ENCODE results near the gene SLC4A4.
"Not testable (repeated sequence)": the region's sequence is repeated elsewhere in the genome, so short reads cannot be mapped to it uniquely, and the experiment has no call there.

Gene SLC4A4

DNA sequence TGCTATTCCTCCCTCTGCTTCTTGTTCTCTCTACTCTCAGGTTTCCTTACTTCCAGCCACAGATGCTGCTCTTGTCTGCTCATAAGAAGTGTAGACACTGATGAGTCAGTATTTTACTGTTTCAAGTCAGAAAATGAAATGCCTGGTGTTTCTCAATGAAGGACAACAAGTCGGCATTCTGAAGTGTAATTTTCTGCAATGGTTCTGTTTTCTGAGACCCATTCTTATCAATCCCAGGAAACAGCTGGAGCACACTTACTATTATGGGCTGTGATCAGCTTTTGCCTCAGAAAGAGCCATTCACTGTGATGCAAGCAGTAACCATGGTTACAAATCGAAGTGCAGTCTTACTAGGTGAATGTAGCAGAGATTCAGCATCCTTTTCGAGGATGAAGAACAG, 42.0 kb downstream of the SLC4A4 start:
- no peaks in the 10 kb centered on the region for H3K27me3 Mint-ChIP-seq
- H3K27ac Mint-ChIP-seq: no peak overlapping the region
- no peak overlapping the region for H3K4me3 Mint-ChIP-seq
- ATAC-seq: no peak
- H3K36me3 Mint-ChIP-seq: no peaks in the 10 kb centered on the region
- H3K4me1 Mint-ChIP-seq: no peaks in the 10 kb centered on the region
- H3K9me3 Mint-ChIP-seq: no peaks in the 10 kb centered on the region

GRCh38 chr4:71382125-71382899, 43.5 kb downstream of the SLC4A4 start:
- Mint-ChIP-seq H3K27me3 (no peaks in the 10 kb centered on the region), H3K4me3 (no peak overlapping the region), H3K27ac (no peak overlapping the region), H3K36me3 (no peaks in the 10 kb centered on the region), H3K4me1 (no peaks in the 10 kb centered on the region), H3K9me3 (no peaks in the 10 kb centered on the region)
- no peak for ATAC-seq

DNA sequence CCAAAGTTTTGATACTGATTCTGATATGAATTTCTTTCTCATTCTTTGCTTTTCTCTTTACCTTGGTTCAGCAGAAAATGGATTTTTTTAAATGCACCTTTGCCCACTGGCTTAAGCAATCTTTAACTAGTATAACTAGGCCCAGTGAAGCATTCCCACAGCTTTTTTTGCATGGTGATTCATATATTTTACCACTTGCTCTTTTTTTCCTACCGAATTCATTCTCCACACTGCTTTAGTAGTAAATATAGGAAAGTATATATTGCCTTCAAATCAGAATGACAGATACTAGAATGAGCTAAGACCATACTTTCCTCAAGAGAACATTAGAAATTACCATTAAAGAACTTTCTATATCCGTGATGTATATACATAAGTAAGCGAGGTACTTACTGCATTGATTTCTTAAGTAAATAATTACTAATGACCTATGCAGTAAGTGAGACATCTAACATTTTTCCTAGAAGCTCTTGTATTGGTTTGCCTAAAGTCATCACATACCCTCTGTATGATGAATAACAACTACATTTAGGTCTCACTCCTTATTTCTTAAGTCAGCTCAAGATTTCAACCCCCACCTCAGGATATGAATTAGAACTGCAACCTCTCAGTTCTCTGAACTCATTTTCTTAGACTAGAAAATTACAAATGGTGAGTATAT, 44.2 kb downstream of the SLC4A4 start:
- no peaks in the 10 kb centered on the region for H3K27me3 Mint-ChIP-seq
- H3K27ac Mint-ChIP-seq: no peak overlapping the region
- H3K4me3 Mint-ChIP-seq: no peak overlapping the region
- no peak for ATAC-seq
- H3K9me3 Mint-ChIP-seq: no peaks in the 10 kb centered on the region
- no peaks in the 10 kb centered on the region for H3K36me3 Mint-ChIP-seq
- H3K4me1 Mint-ChIP-seq: no peaks in the 10 kb centered on the region

GRCh38 chr4:71383984-71384383, 45.2 kb downstream of the SLC4A4 start:
- Mint-ChIP-seq H3K36me3 (no peaks in the 10 kb centered on the region), H3K4me1 (no peaks in the 10 kb centered on the region), H3K27ac (no peak overlapping the region), H3K4me3 (no peak overlapping the region), H3K9me3 (no peaks in the 10 kb centered on the region), H3K27me3 (no peaks in the 10 kb centered on the region)
- no peak for ATAC-seq

GRCh38 chr4:71389149-71389827, 50.5 kb downstream of the SLC4A4 start:
- Mint-ChIP-seq H3K4me3 (no peak overlapping the region), H3K4me1 (no peaks in the 10 kb centered on the region), H3K27me3 (peaks cover 23% of the 10 kb centered on the region), H3K36me3 (no peaks in the 10 kb centered on the region), H3K27ac (no peak overlapping the region), H3K9me3 (no peaks in the 10 kb centered on the region)
- no peak for ATAC-seq

- no peaks in the 10 kb centered on the region for H3K4me1 Mint-ChIP-seq
- H3K9me3 Mint-ChIP-seq: no peaks in the 10 kb centered on the region
- no peak for ATAC-seq
- no peak overlapping the region for H3K4me3 Mint-ChIP-seq
- no peaks in the 10 kb centered on the region for H3K36me3 Mint-ChIP-seq
- H3K27me3 Mint-ChIP-seq: peaks cover 24% of the 10 kb centered on the region
- no peak overlapping the region for H3K27ac Mint-ChIP-seq
Measured at GRCh38 chr4:71392109-71392508, 53.3 kb downstream of the SLC4A4 start.

DNA sequence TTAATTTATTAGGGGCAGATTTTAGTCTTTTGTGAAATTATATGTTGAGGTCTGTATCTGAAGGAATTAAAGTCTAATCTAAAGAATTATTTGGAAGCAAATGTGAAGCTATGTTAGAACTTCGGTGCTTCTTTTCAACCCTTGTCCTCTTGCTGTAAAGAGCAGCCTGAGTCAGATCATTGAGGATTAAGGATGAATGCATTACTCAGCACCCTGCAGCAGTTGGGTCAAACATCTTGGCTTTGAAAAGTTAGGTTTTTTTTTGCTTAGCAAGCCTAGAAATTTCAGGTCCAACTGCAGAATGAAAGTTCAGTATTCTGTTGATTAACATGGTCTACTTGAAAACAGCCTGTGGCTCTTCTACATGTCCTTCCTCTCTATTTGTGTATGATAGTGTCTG, 57.6 kb downstream of the SLC4A4 start:
- no peaks in the 10 kb centered on the region for H3K9me3 Mint-ChIP-seq
- H3K4me3 Mint-ChIP-seq: no peak overlapping the region
- no peak for ATAC-seq
- H3K27me3 Mint-ChIP-seq: peaks cover 24% of the 10 kb centered on the region
- no peaks in the 10 kb centered on the region for H3K4me1 Mint-ChIP-seq
- H3K36me3 Mint-ChIP-seq: no peaks in the 10 kb centered on the region
- H3K27ac Mint-ChIP-seq: no peak overlapping the region

DNA sequence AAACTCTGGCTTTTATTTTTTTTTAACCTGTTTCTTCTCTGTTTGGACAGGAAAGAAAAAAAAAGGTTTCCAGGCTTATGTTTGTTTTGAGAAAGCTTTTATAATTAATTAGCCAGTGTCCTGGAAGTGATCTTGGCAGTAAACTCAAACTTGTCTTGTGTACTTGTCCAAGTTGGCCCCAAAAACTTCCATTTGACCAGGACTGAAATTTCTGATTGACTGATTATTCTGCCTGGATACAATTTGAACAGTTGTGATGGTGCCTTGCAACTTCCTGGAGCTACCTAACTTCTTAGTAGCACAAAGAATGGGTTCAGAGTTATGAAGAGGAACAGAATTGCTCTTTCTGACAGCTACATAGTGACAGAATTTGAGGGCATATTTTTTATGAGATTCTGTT, 62.0 kb downstream of the SLC4A4 start:
- Mint-ChIP-seq H3K4me3 (no peak overlapping the region), H3K36me3 (no peaks in the 10 kb centered on the region), H3K27me3 (no peaks in the 10 kb centered on the region), H3K27ac (no peak overlapping the region), H3K9me3 (no peaks in the 10 kb centered on the region), H3K4me1 (no peaks in the 10 kb centered on the region)
- ATAC-seq: no peak

GRCh38 chr4:71402616-71403015, 63.8 kb downstream of the SLC4A4 start:
- Mint-ChIP-seq H3K4me3 (no peak overlapping the region), H3K36me3 (no peaks in the 10 kb centered on the region), H3K9me3 (no peaks in the 10 kb centered on the region), H3K27ac (no peak overlapping the region), H3K27me3 (no peaks in the 10 kb centered on the region), H3K4me1 (no peaks in the 10 kb centered on the region)
- no peak for ATAC-seq

- H3K4me3 Mint-ChIP-seq: no peak overlapping the region
- ATAC-seq: no peak
- no peak overlapping the region for H3K27ac Mint-ChIP-seq
- H3K27me3 Mint-ChIP-seq: no peaks in the 10 kb centered on the region
- H3K9me3 Mint-ChIP-seq: peaks cover 8% of the 10 kb centered on the region
- H3K36me3 Mint-ChIP-seq: no peaks in the 10 kb centered on the region
- H3K4me1 Mint-ChIP-seq: no peaks in the 10 kb centered on the region
Measured at GRCh38 chr4:71404049-71404448, 65.2 kb downstream of the SLC4A4 start.

DNA sequence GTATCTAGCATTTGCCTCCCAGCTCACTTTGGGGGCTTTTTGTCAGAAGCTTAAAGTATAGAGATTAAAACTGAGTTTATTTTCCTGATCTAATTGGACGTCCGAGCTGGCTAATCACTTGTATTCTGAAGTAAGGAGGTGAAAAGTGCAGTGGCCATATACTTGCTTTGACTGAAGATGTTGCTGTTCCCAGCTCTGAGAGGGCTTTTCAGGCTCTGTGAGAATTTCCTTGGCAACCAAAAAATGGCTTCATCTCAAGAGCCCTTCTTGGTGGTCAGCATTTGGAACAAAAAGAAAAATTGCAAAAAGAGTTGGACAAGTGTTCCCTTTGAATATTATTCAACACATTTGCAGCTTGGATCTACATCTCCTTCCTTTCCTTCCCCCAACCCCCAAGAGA, 67.0 kb downstream of the SLC4A4 start:
- Mint-ChIP-seq H3K27me3 (no peaks in the 10 kb centered on the region), H3K36me3 (no peaks in the 10 kb centered on the region), H3K4me1 (no peaks in the 10 kb centered on the region), H3K9me3 (peaks cover 11% of the 10 kb centered on the region), H3K4me3 (no peak overlapping the region), H3K27ac (no peak overlapping the region)
- no peak for ATAC-seq

DNA sequence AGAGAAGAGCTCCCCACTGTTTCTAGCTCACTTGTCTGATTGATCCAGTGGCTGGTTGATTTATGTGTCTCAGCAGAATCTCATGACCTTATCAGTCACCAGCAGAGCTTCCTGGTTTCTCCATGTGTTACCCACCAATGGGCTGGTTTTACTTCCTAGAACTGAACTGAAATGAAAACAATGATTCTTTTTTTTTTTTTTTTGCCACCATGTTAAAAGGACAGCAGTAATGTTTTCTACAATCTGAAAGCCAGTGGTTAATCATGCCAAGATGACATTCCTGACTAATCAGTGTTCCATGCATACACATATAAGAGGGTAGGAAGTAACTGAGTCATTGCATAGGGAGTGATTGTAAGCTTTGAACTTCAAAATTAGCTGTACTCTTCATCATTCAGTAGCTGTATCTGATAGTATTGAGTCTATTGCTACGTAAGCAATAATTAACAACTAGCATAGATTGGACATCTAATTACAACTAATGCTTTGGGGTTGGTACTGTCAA, 67.7 kb downstream of the SLC4A4 start:
- Mint-ChIP-seq H3K9me3 (peaks cover 11% of the 10 kb centered on the region), H3K4me3 (no peak overlapping the region), H3K36me3 (no peaks in the 10 kb centered on the region), H3K27ac (no peak overlapping the region), H3K27me3 (no peaks in the 10 kb centered on the region), H3K4me1 (no peaks in the 10 kb centered on the region)
- no peak for ATAC-seq

- not testable (repeated sequence) for H3K36me3 Mint-ChIP-seq, H3K4me1 Mint-ChIP-seq, H3K4me3 Mint-ChIP-seq, H3K27ac Mint-ChIP-seq, H3K27me3 Mint-ChIP-seq, ATAC-seq
- H3K9me3 Mint-ChIP-seq: peaks cover 11% of the 10 kb centered on the region
Measured at GRCh38 chr4:71408961-71409360, 70.1 kb downstream of the SLC4A4 start.

DNA sequence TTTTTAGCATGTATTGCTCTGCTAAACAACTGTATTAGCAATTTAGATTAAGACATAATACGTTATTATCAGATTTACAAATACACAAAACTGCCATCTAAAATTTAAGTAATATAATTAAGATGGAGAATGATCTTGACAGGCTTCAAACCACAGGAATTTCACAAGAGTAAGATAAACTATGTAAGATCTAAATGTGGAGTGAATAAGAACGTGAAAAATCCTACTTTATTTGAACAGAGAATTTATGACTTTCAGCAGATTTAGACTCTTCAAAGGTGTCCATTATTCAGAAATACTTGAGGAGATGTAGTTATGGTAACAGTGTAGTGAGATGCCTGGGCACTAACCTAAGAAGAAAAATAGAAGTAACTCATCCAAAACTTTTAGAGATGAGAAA, 73.2 kb downstream of the SLC4A4 start:
- H3K27me3 Mint-ChIP-seq: no peaks in the 10 kb centered on the region

DNA sequence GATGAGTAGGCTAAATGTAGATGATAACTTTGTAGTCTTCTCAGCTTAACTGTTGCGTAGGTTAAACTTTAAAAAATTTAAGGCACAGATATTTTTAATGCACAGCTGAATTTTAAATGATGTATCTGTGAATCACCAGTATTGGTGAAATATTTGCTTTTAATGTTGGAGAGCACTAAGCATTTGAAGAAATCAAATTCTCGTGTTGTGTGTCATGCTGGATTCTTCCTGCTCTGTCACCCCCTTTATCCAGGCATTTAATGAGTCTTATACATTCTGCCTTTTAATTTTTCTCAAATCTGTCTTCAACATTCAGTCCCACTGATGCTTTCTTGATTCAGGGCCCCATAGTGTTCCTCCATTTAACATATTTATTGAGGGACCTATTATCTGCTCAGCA, 76.7 kb downstream of the SLC4A4 start:
- Mint-ChIP-seq H3K27me3 (peaks cover 8% of the 10 kb centered on the region), H3K36me3 (no peaks in the 10 kb centered on the region), H3K9me3 (no peaks in the 10 kb centered on the region), H3K4me3 (no peak overlapping the region), H3K27ac (no peak overlapping the region), H3K4me1 (no peaks in the 10 kb centered on the region)
- ATAC-seq: no peak

More for the DNA sequence above, 73.2 kb downstream of the SLC4A4 start:
- peaks cover 11% of the 10 kb centered on the region for H3K9me3 Mint-ChIP-seq
- H3K36me3 Mint-ChIP-seq: no peaks in the 10 kb centered on the region
- ATAC-seq: no peak
- H3K27ac Mint-ChIP-seq: no peak overlapping the region
- H3K4me3 Mint-ChIP-seq: no peak overlapping the region
- H3K4me1 Mint-ChIP-seq: no peaks in the 10 kb centered on the region

DNA sequence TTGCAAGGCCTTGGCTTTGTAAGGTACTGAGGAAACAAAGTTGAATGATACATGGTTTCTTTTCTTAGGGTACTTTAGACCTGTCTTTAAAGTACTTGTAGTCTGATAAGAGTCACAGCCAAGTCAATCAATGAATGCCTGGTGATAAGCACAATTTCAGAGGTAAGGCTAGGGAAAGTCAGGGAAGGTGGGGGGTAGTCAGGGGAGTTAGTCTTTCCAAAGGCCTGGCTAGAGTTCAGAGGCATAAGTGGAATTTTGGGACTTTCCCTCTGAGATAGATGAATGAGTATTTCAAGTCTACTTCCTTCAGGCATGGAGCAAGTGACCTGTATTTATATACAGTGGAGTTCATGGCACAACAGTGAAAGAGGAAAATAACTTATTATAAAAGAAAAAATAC, 78.3 kb downstream of the SLC4A4 start:
- H3K9me3 Mint-ChIP-seq: no peaks in the 10 kb centered on the region
- H3K4me3 Mint-ChIP-seq: no peak overlapping the region
- ATAC-seq: no peak
- H3K27me3 Mint-ChIP-seq: peaks cover 8% of the 10 kb centered on the region
- H3K4me1 Mint-ChIP-seq: no peaks in the 10 kb centered on the region
- H3K36me3 Mint-ChIP-seq: no peaks in the 10 kb centered on the region
- H3K27ac Mint-ChIP-seq: no peak overlapping the region
